A549 (cell line): ENCODE measurements around the gene PDCD2. TPM values are rescaled to one million over a fixed set of nuclear protein-coding genes. Genes with fewer than 3 reads are reported as not detected.

Experiments
- ATAC-seq, 2 experiments: fragments of 200-7000 bp in 1 of 2; fragments of >200 bp in 1 of 2; cut with Nextera tagmentation in 1 of 2; cut with Tn5 transposase in 1 of 2; 3 replicates each; pipeline versions ENCODE4 v1.8.0 to v1.9.1; 2018 to 2020; ENCODE audit warnings: mild to moderate bottlenecking in 1 of 2, moderate library complexity in 1 of 2
- CTCF ChIA-PET: fragments of 300-600 bp; sonication (Branson Sonifier 250); formaldehyde crosslinking; extraction: SDS; loops from one replicate; lab custom pipeline; 2021; ENCODE audit warnings: antibody characterized with exemption, inconsistent platforms; lab: Yijun Ruan, JAX
- POLR2A ChIA-PET: fragments of 350-600 bp; formaldehyde crosslinking; extraction: SDS; loops from one replicate; lab custom pipeline; 2021; ENCODE audit warnings: antibody characterized with exemption, inconsistent platforms; lab: Yijun Ruan, JAX
- DNase-seq, 2 experiments: peaks; one replicate each; pipeline versions ENCODE4 v3.0.0 to v3.0.0-alpha.2; 2011 to 2016; ENCODE audit warnings: low read depth in 1 of 2, low spot score in 1 of 2
- FAIRE-seq: peaks from 2 replicates; lab custom pipeline; 2011; peaks lifted over from hg19 to GRCh38; lab: Jason Lieb, UNC
- H3K27ac ChIP-seq, 2 experiments: fragments of >200 bp; sonication (Bioruptor Twin); formaldehyde crosslinking; 3 replicates each; pipeline ENCODE4 v1.5.1; 2016 to 2017
- H3K4me1 ChIP-seq: fragments of >200 bp; sonication (Bioruptor Twin); formaldehyde crosslinking; 3 replicates; pipeline ENCODE4 v1.6.1; 2016
- H3K4me2 ChIP-seq: fragments of >200 bp; sonication (Bioruptor Twin); formaldehyde crosslinking; 3 replicates; pipeline ENCODE4 v1.6.1; 2016
- H3K4me3 ChIP-seq: fragments of >200 bp; sonication (Bioruptor Twin); formaldehyde crosslinking; 3 replicates; pipeline ENCODE4 v1.5.1; 2016
- H3K9me3 ChIP-seq: fragments of >200 bp; sonication (Bioruptor Twin); formaldehyde crosslinking; 3 replicates; pipeline ENCODE4 v1.6.1; 2016
- CBX2 ChIP-seq: fragments of 200-600 bp; sonication (generic); IDR thresholded peaks from 2 replicates; pipeline ENCODE4 v1.6.1; 2016; ENCODE audit warnings: low read depth, mild to moderate bottlenecking, borderline replicate concordance
- HOXB5 ChIP-seq: fragments of 250-450 bp; sonication (Bioruptor Pico); IDR thresholded peaks from 2 replicates; pipeline ENCODE4 v1.5.0; 2020; ENCODE audit warnings: mild to moderate bottlenecking, moderate library complexity
- NR3C1 ChIP-seq: fragments of >200 bp; sonication (Bioruptor Twin); formaldehyde crosslinking; IDR thresholded peaks from 3 replicates; pipeline ENCODE4 v1.6.1; 2017
- RARB ChIP-seq: fragments of 250-450 bp; sonication (Bioruptor Pico); IDR thresholded peaks from 2 replicates; pipeline ENCODE4 v1.8.0; 2021; ENCODE audit warnings: mild to moderate bottlenecking, moderate library complexity
- RFX5 ChIP-seq: fragments of 450-650 bp; IDR thresholded peaks from 2 replicates; pipeline ENCODE4 v1.7.1; 2014; ENCODE audit warnings: antibody characterized with exemption, mild to moderate bottlenecking, moderate library complexity
- WGBS: methylation state at CpG from one replicate; pipeline ENCODE4 v1.1.6; 2017; ENCODE audit errors: missing lambda C conversion rate; 5-methylcytosine and 5-hydroxymethylcytosine counted together
- polyA plus RNA-seq, 4 experiments: library from polyadenylated mRNA; depleted of rRNA in 3 of 4; stranded (reverse); fragments of >200 nt; fragmentation: RNase III in 1 of 4; extraction: RNeasy Plus Mini Kit Qiagen cat#74134 plus additional on column Dnase treatment in 1 of 4; gene quantifications; 2 replicates in 3 of 4; 3 replicates in 1 of 4; pipeline ENCODE4 v1.2.3, GENCODE V29; 2011 to 2017
- TF ChIP-seq, protein P1 (sequence below): fragments of 450-650 bp; IDR thresholded peaks from 2 replicates; pipeline ENCODE4 v1.6.1; 2014; ENCODE audit warnings: antibody characterized with exemption
- TF ChIP-seq, protein P2 (sequence below): fragments of 150-350 bp; IDR thresholded peaks from 2 replicates; pipeline ENCODE4 v1.6.1; 2014; ENCODE audit warnings: low read depth, mild to moderate bottlenecking, low read length
- TF ChIP-seq, protein P3 (sequence below): IDR thresholded peaks from 2 replicates; pipeline ENCODE4 v1.6.1; 2012

The PDCD2 gene
- polyA plus RNA-seq, 2 of the 4 experiments (the other 2 are of a cell fraction) = 52.6 to 90.0 TPM

DNA sequence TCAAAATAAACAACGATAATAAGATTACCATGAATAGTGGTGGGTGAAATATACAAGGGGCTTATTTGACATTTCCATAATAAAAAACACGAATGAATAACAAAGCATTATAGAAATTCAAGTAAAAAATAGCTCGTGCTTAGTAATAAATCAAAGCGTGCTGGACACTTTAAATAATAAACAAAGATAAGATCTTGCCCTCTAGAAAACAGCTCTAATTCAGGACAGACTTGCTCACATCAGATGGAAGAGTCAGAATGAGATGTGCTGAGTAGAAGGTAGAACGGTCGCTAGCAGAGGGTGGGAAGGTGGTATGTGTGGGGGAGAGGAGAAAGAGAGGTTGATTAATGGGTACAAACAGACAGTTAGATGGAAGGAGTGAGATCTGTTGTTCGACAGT, 58.6 kb downstream of the PDCD2 start:
- 47% methylated on average over 7 of the region's 7 CpGs for WGBS
- CTCF ChIA-PET = interaction anchor here (1.2 to 1.8 kb wide), 3 partner anchors 9 to 736 kb away, joined by 6 to 7 read pairs (median 6); no protein-coding TSS in a partner anchor
- TF ChIP-seq RARB (CRISPR knock-in tag) (no peak), RFX5 (no peak), CBX2 (no peak), NR3C1 (no peak), HOXB5 (CRISPR knock-in tag) (no peak)
- TF ChIP-seq, protein P1, sequence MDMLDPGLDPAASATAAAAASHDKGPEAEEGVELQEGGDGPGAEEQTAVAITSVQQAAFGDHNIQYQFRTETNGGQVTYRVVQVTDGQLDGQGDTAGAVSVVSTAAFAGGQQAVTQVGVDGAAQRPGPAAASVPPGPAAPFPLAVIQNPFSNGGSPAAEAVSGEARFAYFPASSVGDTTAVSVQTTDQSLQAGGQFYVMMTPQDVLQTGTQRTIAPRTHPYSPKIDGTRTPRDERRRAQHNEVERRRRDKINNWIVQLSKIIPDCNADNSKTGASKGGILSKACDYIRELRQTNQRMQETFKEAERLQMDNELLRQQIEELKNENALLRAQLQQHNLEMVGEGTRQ = no peak
- TF ChIP-seq, protein P2, sequence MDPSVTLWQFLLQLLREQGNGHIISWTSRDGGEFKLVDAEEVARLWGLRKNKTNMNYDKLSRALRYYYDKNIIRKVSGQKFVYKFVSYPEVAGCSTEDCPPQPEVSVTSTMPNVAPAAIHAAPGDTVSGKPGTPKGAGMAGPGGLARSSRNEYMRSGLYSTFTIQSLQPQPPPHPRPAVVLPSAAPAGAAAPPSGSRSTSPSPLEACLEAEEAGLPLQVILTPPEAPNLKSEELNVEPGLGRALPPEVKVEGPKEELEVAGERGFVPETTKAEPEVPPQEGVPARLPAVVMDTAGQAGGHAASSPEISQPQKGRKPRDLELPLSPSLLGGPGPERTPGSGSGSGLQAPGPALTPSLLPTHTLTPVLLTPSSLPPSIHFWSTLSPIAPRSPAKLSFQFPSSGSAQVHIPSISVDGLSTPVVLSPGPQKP = no peak
- TF ChIP-seq, protein P3, sequence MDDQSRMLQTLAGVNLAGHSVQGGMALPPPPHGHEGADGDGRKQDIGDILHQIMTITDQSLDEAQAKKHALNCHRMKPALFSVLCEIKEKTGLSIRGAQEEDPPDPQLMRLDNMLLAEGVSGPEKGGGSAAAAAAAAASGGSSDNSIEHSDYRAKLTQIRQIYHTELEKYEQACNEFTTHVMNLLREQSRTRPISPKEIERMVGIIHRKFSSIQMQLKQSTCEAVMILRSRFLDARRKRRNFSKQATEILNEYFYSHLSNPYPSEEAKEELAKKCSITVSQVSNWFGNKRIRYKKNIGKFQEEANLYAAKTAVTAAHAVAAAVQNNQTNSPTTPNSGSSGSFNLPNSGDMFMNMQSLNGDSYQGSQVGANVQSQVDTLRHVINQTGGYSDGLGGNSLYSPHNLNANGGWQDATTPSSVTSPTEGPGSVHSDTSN = no peak
- no peaks in the 10 kb centered on the region for H3K9me3 ChIP-seq
- DNase-seq = no peak
- H3K4me1 ChIP-seq = no peaks in the 10 kb centered on the region
- FAIRE-seq = no peak
- no peak for ATAC-seq
- H3K27ac ChIP-seq = no peak overlapping the region
- no peak overlapping the region for H3K4me3 ChIP-seq
- POLR2A ChIA-PET = no interaction called here
- no peak overlapping the region for H3K4me2 ChIP-seq

Other genes starting within 250 kb of the PDCD2 start
- 296 and 306 TPM in 2 replicates for gene PSMB1, start 31.3 kb downstream of the PDCD2 start, polyA plus RNA-seq (2011; rRNA removed)
- gene PSMB1, start 31.3 kb downstream of the PDCD2 start, polyA plus RNA-seq (2017; fragmentation: RNase III; extraction: RNeasy Plus Mini Kit Qiagen cat#74134 plus additional on column Dnase treatment) = 265 to 300 TPM (median 267 TPM) in 3 replicates
- 16.1 and 19.9 TPM in 2 replicates for gene TBP, start 30.3 kb downstream of the PDCD2 start, polyA plus RNA-seq (2011; rRNA removed)
- gene TBP, start 30.3 kb downstream of the PDCD2 start, polyA plus RNA-seq (2017; fragmentation: RNase III; extraction: RNeasy Plus Mini Kit Qiagen cat#74134 plus additional on column Dnase treatment) = 11.8 to 12.3 TPM (median 12.2 TPM) in 3 replicates